Measurements from ENCODE around the gene KIF27. TPM values are rescaled to one million over a fixed set of nuclear protein-coding genes. Genes with fewer than 3 reads are reported as not detected.
A peak's percentile ranks its signal among the peaks of the same experiment; 100 is the strongest.
"Not testable (repeated sequence)": the region's sequence is repeated elsewhere in the genome, so short reads cannot be mapped to it uniquely, and the experiment has no call there.

Gene KIF27
- total RNA-seq, 4 donors from 2014 or later = 3.9 to 5.4 (median 4.5) TPM

GRCh38 chr9:83920469-83920926 is 734 bp downstream of the KIF27 start:
- H3K36me3 ChIP-seq = peaks cover 0 to 6% (median 0%) of the 10 kb centered on the region in 4 donors
- WGBS = 3% methylated on average over 15 of the region's 16 CpGs
- intact Hi-C loops (cut with DNase I) = loop anchor here (5.0 kb wide), 1 partner anchor 213 kb away; the partner anchor contains the start of gene UBQLN1
- TF ChIP-seq EP300 (IDR thresholded peaks at IDR 0.05) = no peak
- TF ChIP-seq CTCF (IDR thresholded peaks at IDR 0.05) = peak in 2 of 3 experiments; percentile 20 to 35
- peak in 1 of 2 donors; percentile 32 for TF ChIP-seq POLR2AphosphoS5 (IDR thresholded peaks at IDR 0.05)
- TF ChIP-seq POLR2A (IDR thresholded peaks at IDR 0.05; ENCODE audit: low read depth) = no peak
- peak overlapping the region; percentile 97 to 100 (median 98) for H3K27ac ChIP-seq (replicated peaks in 1 of 4)
- H3K4me1 ChIP-seq = peaks cover 3 to 17% (median 16%) of the 10 kb centered on the region in 4 donors
- H3K4me3 ChIP-seq = peak overlapping the region; percentile 79 to 100 (median 85)
- no peaks in the 10 kb centered on the region for H3K27me3 ChIP-seq
- no peak for DNase-seq (ENCODE audit: extremely low spot score)
- no peaks in the 10 kb centered on the region for H3K9me3 ChIP-seq

DNA sequence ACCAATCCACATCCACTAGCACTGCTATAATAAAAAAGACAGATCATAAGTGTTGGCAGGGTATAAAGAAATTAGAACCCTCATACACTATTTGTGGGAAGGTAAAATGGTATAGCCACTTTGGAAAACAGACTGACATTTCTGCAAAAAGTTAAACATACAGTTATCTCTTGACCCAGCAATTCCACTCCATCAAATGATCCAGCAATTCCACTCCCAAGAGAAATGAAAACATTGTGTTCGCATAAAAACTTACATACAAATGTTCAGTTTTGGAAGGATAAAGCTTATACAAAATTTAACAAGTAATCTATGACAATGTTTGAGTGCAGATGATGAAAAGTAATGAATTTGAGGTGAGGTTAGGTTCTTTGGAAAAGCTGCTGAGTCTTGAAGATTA is 2.1 kb downstream of the KIF27 start:
- Histone ChIP-seq H3K27ac (replicated peaks in 1 of 4) (no peak overlapping the region), H3K36me3 (peaks cover 0 to 6% (median 0%) of the 10 kb centered on the region in 4 donors), H3K27me3 (no peaks in the 10 kb centered on the region), H3K9me3 (no peaks in the 10 kb centered on the region), H3K4me3 (no peak overlapping the region), H3K4me1 (peaks cover 3 to 17% (median 16%) of the 10 kb centered on the region in 4 donors)
- intact Hi-C loops (cut with DNase I) = loop anchor here (5.0 to 10.0 kb wide), 2 partner anchors 104 to 297 kb away; partner anchors contain the start of genes GKAP1 and IDNK
- no peak for DNase-seq (ENCODE audit: extremely low spot score)
- WGBS = 87% methylated on average over 1 of the region's 1 CpG
- TF ChIP-seq POLR2A (IDR thresholded peaks at IDR 0.05; ENCODE audit: low read depth) (no peak), CTCF (IDR thresholded peaks at IDR 0.05) (no peak), EP300 (IDR thresholded peaks at IDR 0.05) (no peak), POLR2AphosphoS5 (IDR thresholded peaks at IDR 0.05) (no peak)

- not testable (repeated sequence) for DNase-seq (ENCODE audit: extremely low spot score); H3K27ac ChIP-seq (replicated peaks in 1 of 4); H3K4me3 ChIP-seq; H3K36me3 ChIP-seq; H3K27me3 ChIP-seq; H3K4me1 ChIP-seq; H3K9me3 ChIP-seq
- peak; percentile 33 to 47 (median 34) for TF ChIP-seq CTCF (IDR thresholded peaks at IDR 0.05)
- WGBS = 32% methylated on average over 3 of the region's 3 CpGs
- intact Hi-C loops (cut with DNase I) = loop anchor here (10.0 kb wide), 1 partner anchor 97 kb away; the partner anchor contains the start of gene GKAP1
These were observed 9.0 kb downstream of the KIF27 start for GRCh38 chr9:83912194-83912593.

DNA sequence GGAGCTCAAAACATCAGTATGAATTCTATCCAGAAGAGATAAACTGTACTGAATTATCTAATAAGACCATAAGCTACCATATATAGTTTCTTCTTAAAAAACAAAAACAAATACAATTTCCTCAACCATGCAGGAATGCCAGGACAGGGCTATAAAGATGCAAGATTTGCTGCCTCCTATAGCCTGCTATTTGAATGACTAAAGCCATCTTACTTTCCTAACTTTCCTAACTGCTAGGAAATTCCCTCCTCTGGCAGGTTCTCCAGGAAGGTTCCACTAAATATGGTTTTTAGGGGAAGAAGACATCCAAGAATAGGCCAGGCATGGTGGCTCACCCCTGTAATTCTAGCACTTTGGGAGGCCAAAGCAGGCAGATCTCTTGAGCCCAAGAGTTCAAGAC is 15.1 kb downstream of the KIF27 start:
- Histone ChIP-seq H3K27ac (replicated peaks in 1 of 4) (no peak overlapping the region), H3K27me3 (no peaks in the 10 kb centered on the region), H3K36me3 (peaks cover 0 to 7% (median 3%) of the 10 kb centered on the region in 4 donors), H3K9me3 (no peaks in the 10 kb centered on the region), H3K4me3 (no peak overlapping the region), H3K4me1 (no peaks in the 10 kb centered on the region)
- no peak for TF ChIP-seq POLR2A (IDR thresholded peaks at IDR 0.05; ENCODE audit: low read depth)
- no peak for TF ChIP-seq POLR2AphosphoS5 (IDR thresholded peaks at IDR 0.05)
- no peak for TF ChIP-seq CTCF (IDR thresholded peaks at IDR 0.05)
- TF ChIP-seq EP300 (IDR thresholded peaks at IDR 0.05) = no peak
- DNase-seq (ENCODE audit: extremely low spot score) = no peak
- intact Hi-C loops (cut with DNase I) = no loop called here

DNA sequence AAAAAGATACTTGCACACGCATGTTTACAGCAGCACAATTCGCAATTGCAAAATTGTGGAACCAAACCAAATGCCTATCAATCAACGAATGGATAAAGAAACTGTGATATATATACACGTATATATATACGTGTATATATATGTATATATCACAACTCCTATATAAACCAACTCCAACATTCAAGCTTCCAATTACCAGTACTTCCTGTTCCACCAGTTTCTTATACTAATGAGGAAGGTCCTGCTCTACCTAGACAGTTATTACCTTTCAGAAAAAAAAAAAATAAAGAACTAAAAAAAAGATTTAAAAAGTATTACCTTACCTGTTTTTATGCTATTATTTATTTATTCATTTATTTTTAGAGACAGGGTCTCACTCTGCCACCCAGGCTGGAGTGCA is 20.6 kb downstream of the KIF27 start:
- intact Hi-C loops (cut with DNase I); H3K27me3 ChIP-seq; H3K4me1 ChIP-seq; H3K4me3 ChIP-seq; DNase-seq (ENCODE audit: extremely low spot score); H3K9me3 ChIP-seq; H3K36me3 ChIP-seq; H3K27ac ChIP-seq (replicated peaks in 1 of 4): not testable (repeated sequence)
- 98% methylated on average over 5 of the region's 5 CpGs for WGBS

DNA sequence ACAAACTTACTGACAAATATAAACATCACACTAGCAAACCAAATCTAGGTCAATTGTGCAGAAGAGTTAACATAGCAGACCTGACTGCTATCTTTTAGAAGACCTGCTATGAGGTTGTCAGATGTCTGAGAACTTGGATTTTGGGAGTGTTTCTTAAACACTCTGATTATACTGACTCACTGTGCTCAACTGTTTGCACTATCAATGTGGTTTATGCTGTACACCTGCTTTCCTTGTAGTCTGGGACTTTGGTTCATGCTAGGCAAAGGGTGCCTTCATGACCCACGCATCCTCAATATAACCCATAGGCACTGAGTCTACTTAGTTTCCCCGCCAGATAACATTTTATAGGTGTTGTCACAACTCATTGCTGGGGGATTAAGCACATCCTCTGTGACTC is 26.9 kb downstream of the KIF27 start:
- H3K4me3 ChIP-seq; H3K9me3 ChIP-seq; H3K27ac ChIP-seq (replicated peaks in 1 of 4); intact Hi-C loops (cut with DNase I); H3K4me1 ChIP-seq; H3K27me3 ChIP-seq; DNase-seq (ENCODE audit: extremely low spot score); H3K36me3 ChIP-seq: not testable (repeated sequence)
- WGBS = 100% methylated on average over 2 of the region's 2 CpGs

DNA sequence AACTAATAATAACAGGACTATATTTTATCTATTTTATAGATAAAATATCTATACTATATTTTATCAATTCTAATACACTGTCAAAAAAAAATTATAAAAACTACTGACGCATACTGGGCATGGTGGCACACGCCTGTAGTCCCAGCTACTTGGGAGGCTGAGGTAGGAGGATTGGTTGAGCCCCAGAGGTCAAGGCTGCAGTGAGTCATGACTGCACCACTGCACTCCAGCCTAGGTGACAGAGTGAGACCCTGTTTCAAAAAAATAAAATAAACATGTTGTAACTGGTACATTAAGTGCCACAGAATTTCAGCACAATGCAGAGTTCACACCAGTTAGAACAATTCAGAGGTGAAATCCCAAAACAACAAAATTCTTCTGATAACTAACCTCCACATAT is 34.7 kb downstream of the KIF27 start:
- 97% methylated on average over 2 of the region's 2 CpGs for WGBS
- H3K9me3 ChIP-seq; H3K4me3 ChIP-seq; DNase-seq (ENCODE audit: extremely low spot score); H3K27me3 ChIP-seq; intact Hi-C loops (cut with DNase I); H3K27ac ChIP-seq (replicated peaks in 1 of 4); H3K4me1 ChIP-seq: not testable (repeated sequence)
- peaks cover 0 to 23% (median 6%) of the 10 kb centered on the region in 4 donors for H3K36me3 ChIP-seq

Data from esophagus muscularis mucosa (tissue), 4 donors.